ENCODE measurements around the gene USP10.

USP10 gene

GRCh38 chr16:84703681-84704080 is 3.9 kb downstream of the USP10 start:
- TF ChIP-seq CTCF (conservative IDR thresholded peaks at IDR 0.05): no peak
- H3K27ac ChIP-seq: no peak overlapping the region

- no peak overlapping the region for H3K27ac ChIP-seq
Measured at GRCh38 chr16:84704253-84704652, 4.5 kb downstream of the USP10 start.

GRCh38 chr16:84706856-84707255 is 7.1 kb downstream of the USP10 start:
- TF ChIP-seq CTCF (conservative IDR thresholded peaks at IDR 0.05): no peak
- TF ChIP-seq ZFX (IDR thresholded peaks at IDR 0.05): no peak
- no peak overlapping the region; the same call in 1 of the 2 replicates for H3K27ac ChIP-seq

More at GRCh38 chr16:84704253-84704652, 4.5 kb downstream of the USP10 start:
- TF ChIP-seq CTCF (conservative IDR thresholded peaks at IDR 0.05): no peak
- TF ChIP-seq ZFX (IDR thresholded peaks at IDR 0.05): no peak

GRCh38 chr16:84709609-84710008 is 9.8 kb downstream of the USP10 start:
- TF ChIP-seq ZFX (IDR thresholded peaks at IDR 0.05): no peak
- no peak for TF ChIP-seq CTCF (conservative IDR thresholded peaks at IDR 0.05)

GRCh38 chr16:84710686-84711085 is 10.9 kb downstream of the USP10 start:
- H3K27ac ChIP-seq: no peak overlapping the region
- TF ChIP-seq ZFX (IDR thresholded peaks at IDR 0.05): no peak
- TF ChIP-seq CTCF (conservative IDR thresholded peaks at IDR 0.05): no peak

More at GRCh38 chr16:84709609-84710008, 9.8 kb downstream of the USP10 start:
- no peak overlapping the region for H3K27ac ChIP-seq

GRCh38 chr16:84712138-84712671 is 12.4 kb downstream of the USP10 start:
- H3K27ac ChIP-seq: no peak overlapping the region
- no peak for TF ChIP-seq ZFX (IDR thresholded peaks at IDR 0.05)
- no peak for TF ChIP-seq CTCF (conservative IDR thresholded peaks at IDR 0.05)

- no peak for TF ChIP-seq ZFX (IDR thresholded peaks at IDR 0.05)
- TF ChIP-seq CTCF (conservative IDR thresholded peaks at IDR 0.05): no peak
- H3K27ac ChIP-seq: no peak overlapping the region
Measured at GRCh38 chr16:84712801-84713775, 13.3 kb downstream of the USP10 start.

Measured in C4-2B (cell line).